GM23248 (cell line): ENCODE data around the gene JUP.

Experiments
- EZH2 ChIP-seq: fragments of 200-600 bp; sonication (generic); IDR thresholded peaks from 2 replicates; pipeline ENCODE4 v1.6.1; 2018; ENCODE audit warnings: antibody characterized with exemption, mild to moderate bottlenecking; ENCODE audit not compliant: insufficient read depth, poor library complexity, severe bottlenecking
- EZH2phosphoT487 ChIP-seq: fragments of 200-600 bp; sonication (generic); IDR thresholded peaks from 2 replicates; pipeline ENCODE4 v1.6.1; 2018; ENCODE audit warnings: antibody characterized with exemption, moderate library complexity, mild to moderate bottlenecking, low read depth; ENCODE audit not compliant: insufficient read depth

GRCh38 chr17:41801374-41802271 lies 15.1 kb upstream of the JUP start:
- TF ChIP-seq EZH2 (no peak), EZH2phosphoT487 (no peak)
